ENCODE measurements around the gene SLC12A3. TPM values are rescaled to one million over a fixed set of nuclear protein-coding genes. Genes with fewer than 3 reads are reported as not detected.

The SLC12A3 gene
- total and polyA plus RNA-seq, 2 experiments from 2014 or later: not detected

DNA sequence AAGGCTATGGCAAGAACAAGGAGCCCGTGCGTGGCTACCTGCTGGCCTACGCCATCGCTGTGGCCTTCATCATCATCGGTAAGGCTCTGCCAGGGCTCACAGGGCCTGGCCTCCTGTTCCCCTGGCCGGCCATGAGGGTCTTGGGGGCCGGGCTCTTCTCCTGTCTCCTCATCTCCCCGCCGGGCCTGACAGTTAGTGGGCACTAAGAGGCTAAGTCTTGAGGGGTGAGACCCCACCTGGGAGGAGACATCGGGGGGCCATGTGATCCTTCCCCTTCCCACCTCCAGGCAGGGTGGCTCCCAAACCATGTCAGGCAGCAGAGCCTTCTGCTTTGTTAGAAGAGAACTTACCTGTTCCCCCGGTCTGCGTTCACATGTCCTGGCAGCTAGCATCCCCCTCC is 15.2 kb downstream of the SLC12A3 start:
- 92% methylated on average over 9 of the region's 12 CpGs for WGBS (ENCODE audit: low lambda C conversion rate, missing lambda C conversion rate)
- no peak overlapping the region for H3K4me3 ChIP-seq

DNA sequence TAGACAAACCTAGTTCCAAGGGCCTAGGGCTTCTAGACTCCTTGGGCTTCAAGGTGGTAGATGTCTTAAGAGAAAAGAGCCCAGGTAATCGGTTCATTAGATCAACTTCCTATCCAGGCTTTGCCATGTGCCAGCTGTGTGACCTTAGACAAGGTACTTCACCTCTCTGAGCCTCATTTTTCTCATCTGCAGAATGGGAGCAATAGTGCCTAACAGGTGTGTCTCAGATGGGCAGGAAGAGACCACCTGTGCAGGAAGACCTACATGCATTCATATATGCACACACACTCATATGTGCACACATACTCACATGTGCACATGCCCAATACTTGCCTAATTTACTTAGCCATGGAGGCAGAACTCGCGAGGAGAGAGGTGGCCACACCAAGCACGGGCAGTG is 15.7 kb downstream of the SLC12A3 start:
- Histone ChIP-seq H3K27ac (no peak overlapping the region), H3K4me3 (no peak overlapping the region), H3K36me3 (replicated peaks; ENCODE audit: insufficient read depth, low read depth) (no peaks in the 10 kb centered on the region), H3K4me1 (ENCODE audit: insufficient read depth) (no peaks in the 10 kb centered on the region), H4K20me1 (ENCODE audit: insufficient read depth, poor library complexity, severe bottlenecking) (no peaks in the 10 kb centered on the region), H3K27me3 (no peaks in the 10 kb centered on the region), H3K79me2 (no peaks in the 10 kb centered on the region), H3K9me3 (ENCODE audit: low read depth) (no peaks in the 10 kb centered on the region), H2AFZ (no peak overlapping the region), H3K4me2 (no peak overlapping the region), H3K9me2 (replicated peaks; ENCODE audit: insufficient read depth) (no peaks in the 10 kb centered on the region)
- TF ChIP-seq, protein P1, sequence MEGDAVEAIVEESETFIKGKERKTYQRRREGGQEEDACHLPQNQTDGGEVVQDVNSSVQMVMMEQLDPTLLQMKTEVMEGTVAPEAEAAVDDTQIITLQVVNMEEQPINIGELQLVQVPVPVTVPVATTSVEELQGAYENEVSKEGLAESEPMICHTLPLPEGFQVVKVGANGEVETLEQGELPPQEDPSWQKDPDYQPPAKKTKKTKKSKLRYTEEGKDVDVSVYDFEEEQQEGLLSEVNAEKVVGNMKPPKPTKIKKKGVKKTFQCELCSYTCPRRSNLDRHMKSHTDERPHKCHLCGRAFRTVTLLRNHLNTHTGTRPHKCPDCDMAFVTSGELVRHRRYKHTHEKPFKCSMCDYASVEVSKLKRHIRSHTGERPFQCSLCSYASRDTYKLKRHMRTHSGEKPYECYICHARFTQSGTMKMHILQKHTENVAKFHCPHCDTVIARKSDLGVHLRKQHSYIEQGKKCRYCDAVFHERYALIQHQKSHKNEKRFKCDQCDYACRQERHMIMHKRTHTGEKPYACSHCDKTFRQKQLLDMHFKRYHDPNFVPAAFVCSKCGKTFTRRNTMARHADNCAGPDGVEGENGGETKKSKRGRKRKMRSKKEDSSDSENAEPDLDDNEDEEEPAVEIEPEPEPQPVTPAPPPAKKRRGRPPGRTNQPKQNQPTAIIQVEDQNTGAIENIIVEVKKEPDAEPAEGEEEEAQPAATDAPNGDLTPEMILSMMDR (IDR thresholded peaks at IDR 0.05; ENCODE audit: poor library complexity): no peak
- TF ChIP-seq EZH2phosphoT487 (IDR thresholded peaks at IDR 0.05; ENCODE audit: low read depth, severe bottlenecking, unreplicated experiment) (no peak), EZH2 (IDR thresholded peaks at IDR 0.05; ENCODE audit: borderline replicate concordance) (no peak)
- 98% methylated on average over 4 of the region's 4 CpGs for WGBS (ENCODE audit: low lambda C conversion rate, missing lambda C conversion rate)
- no peak for DNase-seq (ENCODE audit: low spot score)

More for the DNA sequence above, 15.2 kb downstream of the SLC12A3 start:
- no peaks in the 10 kb centered on the region for H3K27me3 ChIP-seq
- TF ChIP-seq, protein P1 (IDR thresholded peaks at IDR 0.05; ENCODE audit: poor library complexity): no peak
- TF ChIP-seq EZH2 (IDR thresholded peaks at IDR 0.05; ENCODE audit: borderline replicate concordance): no peak
- no peak for TF ChIP-seq EZH2phosphoT487 (IDR thresholded peaks at IDR 0.05; ENCODE audit: low read depth, severe bottlenecking, unreplicated experiment)
- H3K9me2 ChIP-seq (replicated peaks; ENCODE audit: insufficient read depth): no peaks in the 10 kb centered on the region
- H3K4me2 ChIP-seq: no peak overlapping the region
- no peak overlapping the region for H2AFZ ChIP-seq
- no peaks in the 10 kb centered on the region for H3K9me3 ChIP-seq (ENCODE audit: low read depth)
- no peaks in the 10 kb centered on the region for H3K79me2 ChIP-seq
- no peaks in the 10 kb centered on the region for H3K36me3 ChIP-seq (replicated peaks; ENCODE audit: insufficient read depth, low read depth)
- H3K27ac ChIP-seq: no peak overlapping the region
- no peaks in the 10 kb centered on the region for H3K4me1 ChIP-seq (ENCODE audit: insufficient read depth)
- H4K20me1 ChIP-seq (ENCODE audit: insufficient read depth, poor library complexity, severe bottlenecking): no peaks in the 10 kb centered on the region
- no peak for DNase-seq (ENCODE audit: low spot score)

DNA sequence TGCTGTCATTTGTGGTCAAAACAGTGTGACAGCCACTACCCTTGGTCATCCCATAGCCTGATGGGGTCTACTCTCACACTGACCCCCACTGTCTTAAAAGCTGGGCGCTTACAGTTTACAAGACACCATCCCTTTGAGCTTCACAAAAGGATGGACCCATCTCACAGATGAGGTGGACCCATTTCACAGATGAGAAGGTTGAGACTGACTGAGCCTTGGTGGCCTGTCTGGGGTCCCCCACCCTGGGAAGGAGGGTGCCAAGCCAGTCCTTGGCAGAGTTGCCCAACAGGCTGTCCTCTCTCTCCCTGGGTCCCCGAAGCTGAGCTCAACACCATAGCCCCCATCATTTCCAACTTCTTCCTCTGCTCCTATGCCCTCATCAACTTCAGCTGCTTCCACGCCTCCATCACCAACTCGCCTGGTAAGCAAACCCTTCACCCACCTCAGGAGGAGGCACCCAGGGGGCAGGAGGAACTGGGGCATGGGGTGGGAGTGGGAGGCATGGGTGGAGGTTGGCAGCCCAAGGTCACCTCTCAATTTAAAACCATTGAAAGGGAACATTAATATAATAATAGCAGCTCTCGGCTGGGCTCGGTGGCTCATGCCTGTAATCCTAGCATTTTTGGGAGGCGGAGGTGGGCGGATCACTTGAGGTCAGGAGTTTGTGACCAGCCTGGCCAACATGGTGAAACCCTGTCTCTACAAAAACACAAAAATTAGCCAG is 17.2 kb downstream of the SLC12A3 start:
- Histone ChIP-seq H2AFZ (no peak overlapping the region), H3K27ac (no peak overlapping the region), H3K9me3 (ENCODE audit: low read depth) (no peaks in the 10 kb centered on the region), H3K36me3 (replicated peaks; ENCODE audit: insufficient read depth, low read depth) (no peaks in the 10 kb centered on the region), H3K4me1 (ENCODE audit: insufficient read depth) (no peaks in the 10 kb centered on the region), H4K20me1 (ENCODE audit: insufficient read depth, poor library complexity, severe bottlenecking) (no peaks in the 10 kb centered on the region), H3K9me2 (replicated peaks; ENCODE audit: insufficient read depth) (no peaks in the 10 kb centered on the region), H3K4me2 (no peak overlapping the region), H3K79me2 (no peaks in the 10 kb centered on the region), H3K4me3 (no peak overlapping the region), H3K27me3 (no peaks in the 10 kb centered on the region)
- no peak for DNase-seq (ENCODE audit: low spot score)
- 85% methylated on average over 8 of the region's 8 CpGs for WGBS (ENCODE audit: low lambda C conversion rate, missing lambda C conversion rate)
- TF ChIP-seq, protein P1 (IDR thresholded peaks at IDR 0.05; ENCODE audit: poor library complexity): no peak
- TF ChIP-seq EZH2phosphoT487 (IDR thresholded peaks at IDR 0.05; ENCODE audit: low read depth, severe bottlenecking, unreplicated experiment) (no peak), EZH2 (IDR thresholded peaks at IDR 0.05; ENCODE audit: borderline replicate concordance) (no peak)

All from hepatocyte (in vitro differentiated cells).